CD8-positive, alpha-beta memory T cell (primary cell): Measurements from ENCODE around the gene SETD2. TPM values are rescaled to one million over a fixed set of nuclear protein-coding genes. Genes with fewer than 3 reads are reported as not detected.
"Not testable (repeated sequence)": the region's sequence is repeated elsewhere in the genome, so short reads cannot be mapped to it uniquely, and the experiment has no call there.

Experiments
- CTCF ChIA-PET: fragments of 350-600 bp; sonication (Branson Sonifier 250); formaldehyde crosslinking; loops from one replicate; lab custom pipeline; 2021; ENCODE audit warnings: antibody characterized with exemption; lab: Charles Lee
- POLR2A ChIA-PET: fragments of 350-600 bp; sonication (Branson Sonifier 250); formaldehyde crosslinking; loops from one replicate; lab custom pipeline; 2021; ENCODE audit warnings: antibody characterized with exemption; lab: Charles Lee
- DNase-seq, 5 donors: peaks; one replicate each; pipeline versions ENCODE4 v3.0.0 to v3.0.0-alpha.2; 2020 to 2022; ENCODE audit warnings: mixed read lengths in 1 of 5
- H3K27ac ChIP-seq: one replicate; pipeline ENCODE4 v1.7.0; 2013; ENCODE audit warnings: low read depth, mild to moderate bottlenecking, low read length, moderate library complexity
- H3K27me3 ChIP-seq: 2 replicates; pipeline ENCODE4 v1.7.0; 2013; ENCODE audit warnings: low read length, mild to moderate bottlenecking; ENCODE audit not compliant: insufficient read depth, poor library complexity, severe bottlenecking
- H3K36me3 ChIP-seq: 2 replicates; pipeline ENCODE4 v1.7.0; 2013; ENCODE audit warnings: mild to moderate bottlenecking, low read length, moderate library complexity; ENCODE audit not compliant: insufficient read depth
- H3K4me1 ChIP-seq: 2 replicates; pipeline ENCODE4 v1.7.0; 2013; ENCODE audit warnings: mild to moderate bottlenecking, low read length, moderate library complexity; ENCODE audit not compliant: insufficient read depth
- H3K4me3 ChIP-seq: 2 replicates; pipeline ENCODE4 v1.7.0; 2013; ENCODE audit warnings: mild to moderate bottlenecking, low read length
- H3K9me3 ChIP-seq: 2 replicates; pipeline ENCODE4 v1.7.0; 2013; ENCODE audit warnings: mild to moderate bottlenecking, low read length
- H3K27ac Mint-ChIP-seq, 8 donors: one replicate each; pipeline ENCODE4 v1.8.0; 2020 to 2021; ENCODE audit warnings: mixed read lengths in 8 of 8, mild to moderate bottlenecking in 6 of 8, inconsistent platforms in 3 of 8, moderate library complexity in 3 of 8
- H3K27me3 Mint-ChIP-seq, 2 donors: one replicate each; pipeline ENCODE4 v1.8.0; 2020 to 2021; ENCODE audit warnings: mixed read lengths in 2 of 2, mild to moderate bottlenecking in 1 of 2, moderate library complexity in 1 of 2
- H3K36me3 Mint-ChIP-seq, 3 donors: one replicate each; pipeline ENCODE4 v1.8.0; 2020 to 2021; ENCODE audit warnings: mixed read lengths in 3 of 3, inconsistent platforms in 1 of 3, mild to moderate bottlenecking in 1 of 3
- H3K4me1 Mint-ChIP-seq, 3 donors: one replicate each; pipeline ENCODE4 v1.8.0; 2020 to 2021; ENCODE audit warnings: mixed read lengths in 3 of 3, inconsistent platforms in 1 of 3, mild to moderate bottlenecking in 1 of 3
- H3K4me3 Mint-ChIP-seq, 7 donors: one replicate each; pipeline ENCODE4 v1.8.0; 2020 to 2021; ENCODE audit warnings: mixed read lengths in 7 of 7, mild to moderate bottlenecking in 6 of 7, moderate library complexity in 4 of 7, inconsistent platforms in 2 of 7
- H3K9me3 Mint-ChIP-seq, 5 donors: one replicate each; pipeline ENCODE4 v1.8.0; 2020 to 2022; ENCODE audit warnings: mixed read lengths in 5 of 5, mild to moderate bottlenecking in 3 of 5, moderate library complexity in 2 of 5, inconsistent platforms in 1 of 5
- polyA plus RNA-seq: library from polyadenylated mRNA; unstranded; fragments of 300-500 nt; fragmentation: Illumina TruSeq; gene quantifications from one replicate; pipeline ENCODE4 v1.2.3, GENCODE V29; 2021
- total RNA-seq, 2 experiments: library from RNA; stranded (reverse); gene quantifications; one replicate each; pipeline ENCODE4 v1.2.3, GENCODE V29; 2021

Gene SETD2
- total and polyA plus RNA-seq, 3 experiments from 2014 or later, result 30.2 to 32.8 (median 32.4) TPM

DNA sequence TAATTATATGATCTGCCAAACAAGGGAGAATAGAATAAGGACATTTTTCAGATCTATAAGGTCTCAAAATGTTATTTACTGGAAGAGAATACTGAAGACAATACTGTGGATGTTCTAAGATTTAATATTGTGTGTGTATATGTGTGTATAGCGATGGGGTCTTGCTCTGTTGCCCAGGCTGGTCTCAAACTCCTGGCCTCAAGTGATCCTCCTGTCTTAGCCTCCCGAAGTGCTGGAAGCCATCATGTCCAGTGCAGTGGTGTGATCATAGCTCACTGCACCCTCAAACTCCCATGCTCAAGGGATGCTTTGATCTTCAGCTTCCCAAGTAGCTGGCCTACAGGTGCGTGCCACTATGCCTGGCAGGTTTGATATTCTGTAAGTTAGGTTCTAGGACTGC, 93.1 kb downstream of the SETD2 start:
- Mint-ChIP-seq H3K36me3 (peaks cover 3 to 73% (median 16%) of the 10 kb centered on the region in 3 donors), H3K4me3 (no peak overlapping the region), H3K27me3 (peaks cover 0 to 2% of the 10 kb centered on the region in 2 donors), H3K4me1 (peaks cover 22 to 34% (median 30%) of the 10 kb centered on the region in 3 donors), H3K9me3 (no peaks in the 10 kb centered on the region), H3K27ac (peak overlapping the region in 1 of 8 donors; percentile 76)
- CTCF ChIA-PET, result no interaction called here
- Histone ChIP-seq H3K36me3 (peaks cover 8% of the 10 kb centered on the region), H3K27ac (no peak overlapping the region), H3K4me1 (peaks cover 2% of the 10 kb centered on the region), H3K9me3 (no peaks in the 10 kb centered on the region), H3K4me3 (no peak overlapping the region), H3K27me3 (no peaks in the 10 kb centered on the region)
- POLR2A ChIA-PET, result no interaction called here
- no peak for DNase-seq

DNA sequence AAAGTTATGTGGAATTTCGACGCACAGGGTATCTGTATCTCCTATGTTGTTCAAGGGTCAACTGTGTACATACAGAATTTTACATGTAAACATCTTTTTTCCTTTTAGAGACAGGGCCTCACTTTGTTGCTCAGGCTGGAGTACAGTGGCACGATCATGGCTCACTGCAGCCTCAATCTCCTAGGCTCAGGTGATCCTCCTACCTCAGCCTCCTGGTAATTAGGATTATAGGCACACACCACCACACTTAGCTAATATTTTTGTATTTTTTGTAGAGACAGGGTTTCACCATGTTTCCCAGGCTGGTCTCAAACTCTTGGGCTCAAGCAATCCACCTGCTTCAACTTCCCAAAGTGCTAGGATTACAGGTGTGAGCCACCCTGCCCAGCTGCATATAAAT, 97.7 kb downstream of the SETD2 start:
- H3K36me3 ChIP-seq, result peaks cover 21% of the 10 kb centered on the region
- DNase-seq, CTCF ChIA-PET, H3K27ac ChIP-seq, H3K4me3 Mint-ChIP-seq, H3K4me1 ChIP-seq, H3K9me3 Mint-ChIP-seq, POLR2A ChIA-PET, H3K4me3 ChIP-seq, H3K9me3 ChIP-seq, H3K27me3 ChIP-seq, H3K27me3 Mint-ChIP-seq: not testable (repeated sequence)
- Mint-ChIP-seq H3K36me3 (peaks cover 7 to 78% (median 25%) of the 10 kb centered on the region in 3 donors), H3K4me1 (peaks cover 14 to 35% (median 26%) of the 10 kb centered on the region in 3 donors), H3K27ac (peak overlapping the region in 1 of 8 donors; percentile 47)

DNA sequence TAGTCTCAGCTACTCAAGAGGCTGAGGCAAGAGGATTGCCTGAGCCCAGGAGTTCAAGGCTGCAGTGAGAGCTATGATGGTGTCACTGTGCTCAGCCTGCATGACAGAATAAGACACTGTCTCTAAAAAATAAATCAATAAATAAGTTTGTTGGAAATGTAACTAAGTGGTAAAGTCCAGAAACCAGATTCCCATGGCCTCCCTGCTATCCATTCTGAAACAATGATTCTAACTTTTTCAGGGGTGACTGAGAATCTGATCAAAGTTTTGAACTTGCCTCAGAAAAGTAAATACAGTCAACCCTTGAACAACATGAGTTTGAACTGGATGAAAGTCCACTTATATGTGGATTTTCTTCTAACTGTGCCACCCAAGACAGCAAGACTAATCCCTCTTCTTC, 98.2 kb downstream of the SETD2 start:
- ChIA-PET POLR2A (no interaction called here), CTCF (no interaction called here)
- H3K4me1 Mint-ChIP-seq, result peaks cover 13 to 31% (median 23%) of the 10 kb centered on the region in 3 donors
- no peak overlapping the region for H3K27ac Mint-ChIP-seq
- Histone ChIP-seq H3K27me3 (no peaks in the 10 kb centered on the region), H3K36me3 (peaks cover 21% of the 10 kb centered on the region), H3K4me1 (no peaks in the 10 kb centered on the region), H3K4me3 (no peak overlapping the region), H3K9me3 (no peaks in the 10 kb centered on the region), H3K27ac (no peak overlapping the region)
- no peaks in the 10 kb centered on the region for H3K27me3 Mint-ChIP-seq
- H3K4me3 Mint-ChIP-seq, result no peak overlapping the region
- H3K36me3 Mint-ChIP-seq, result peaks cover 7 to 77% (median 24%) of the 10 kb centered on the region in 3 donors
- DNase-seq, result no peak
- no peaks in the 10 kb centered on the region for H3K9me3 Mint-ChIP-seq

GRCh38 chr3:47065058-47065457, 98.9 kb downstream of the SETD2 start:
- Mint-ChIP-seq H3K9me3 (no peaks in the 10 kb centered on the region), H3K27ac (no peak overlapping the region), H3K4me3 (no peak overlapping the region), H3K4me1 (peaks cover 13 to 34% (median 26%) of the 10 kb centered on the region in 3 donors), H3K36me3 (peaks cover 7 to 76% (median 24%) of the 10 kb centered on the region in 3 donors), H3K27me3 (no peaks in the 10 kb centered on the region)
- peaks cover 21% of the 10 kb centered on the region for H3K36me3 ChIP-seq
- ChIA-PET CTCF (no interaction called here), POLR2A (no interaction called here)
- H3K4me1 ChIP-seq, result no peaks in the 10 kb centered on the region
- H3K27ac ChIP-seq, result no peak overlapping the region
- no peaks in the 10 kb centered on the region for H3K27me3 ChIP-seq
- H3K9me3 ChIP-seq, result no peaks in the 10 kb centered on the region
- no peak overlapping the region for H3K4me3 ChIP-seq
- no peak for DNase-seq

GRCh38 chr3:47057212-47057671, 106.7 kb downstream of the SETD2 start:
- peak overlapping the region; percentile 60 to 95 (median 93) for H3K27ac Mint-ChIP-seq
- Histone ChIP-seq H3K4me3 (no peak overlapping the region), H3K27ac (peak overlapping the region; percentile 38), H3K4me1 (peaks cover 22% of the 10 kb centered on the region), H3K9me3 (no peaks in the 10 kb centered on the region), H3K27me3 (no peaks in the 10 kb centered on the region), H3K36me3 (peaks cover 19% of the 10 kb centered on the region)
- ChIA-PET POLR2A (interaction anchor here (0.6 to 1.0 kb wide), 3 partner anchors 18 to 137 kb away, joined by 3 read pairs; partner anchors contain the start of gene SETD2), CTCF (no interaction called here)
- H3K36me3 Mint-ChIP-seq, result peaks cover 7 to 63% (median 13%) of the 10 kb centered on the region in 3 donors
- peak; percentile 22 to 80 (median 67) for DNase-seq
- no peaks in the 10 kb centered on the region for H3K9me3 Mint-ChIP-seq
- peaks cover 41 to 61% (median 61%) of the 10 kb centered on the region in 3 donors for H3K4me1 Mint-ChIP-seq
- peak overlapping the region; percentile 10 to 64 (median 55) for H3K4me3 Mint-ChIP-seq
- peaks cover 0 to 2% of the 10 kb centered on the region in 2 donors for H3K27me3 Mint-ChIP-seq

DNA sequence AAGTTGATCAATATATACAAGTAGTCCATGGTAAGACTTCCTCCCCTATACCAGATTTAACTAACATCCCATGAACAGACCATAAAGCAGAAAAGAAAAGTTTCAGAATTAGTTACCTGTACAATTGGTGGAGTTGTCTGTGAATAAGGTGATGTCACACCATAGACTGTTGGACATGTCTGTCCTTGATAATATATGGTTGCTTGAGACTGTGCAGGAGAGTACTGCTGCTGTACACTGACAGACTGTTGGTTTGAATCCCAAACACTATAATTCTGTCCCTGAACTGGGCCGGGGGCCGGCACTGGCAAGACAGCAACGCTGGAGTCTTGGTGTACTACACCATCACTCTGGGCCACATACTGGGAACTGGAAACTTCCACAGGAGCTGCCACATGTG, 107.2 kb downstream of the SETD2 start:
- H3K4me1 ChIP-seq, result peaks cover 22% of the 10 kb centered on the region
- no peak for DNase-seq

GRCh38 chr3:47054412-47054811, 109.5 kb downstream of the SETD2 start:
- Mint-ChIP-seq H3K27ac (peak overlapping the region in 6 of 8 donors; percentile 21 to 80 (median 66)), H3K4me3 (peak overlapping the region in 1 of 7 donors; percentile 23), H3K36me3 (peaks cover 0 to 53% (median 3%) of the 10 kb centered on the region in 3 donors), H3K27me3 (peaks cover 0 to 2% of the 10 kb centered on the region in 2 donors), H3K9me3 (no peaks in the 10 kb centered on the region), H3K4me1 (peaks cover 35 to 56% (median 49%) of the 10 kb centered on the region in 3 donors)
- H3K4me1 ChIP-seq, result peaks cover 22% of the 10 kb centered on the region
- ChIA-PET POLR2A (no interaction called here), CTCF (no interaction called here)
- H3K27ac ChIP-seq, result no peak overlapping the region
- H3K9me3 ChIP-seq, result no peaks in the 10 kb centered on the region
- peaks cover 14% of the 10 kb centered on the region for H3K36me3 ChIP-seq
- no peaks in the 10 kb centered on the region for H3K27me3 ChIP-seq
- no peak overlapping the region for H3K4me3 ChIP-seq
- no peak for DNase-seq

More for the DNA sequence above, 107.2 kb downstream of the SETD2 start:
- H3K4me3 ChIP-seq, result no peak overlapping the region
- H3K4me1 Mint-ChIP-seq, result peaks cover 38 to 60% (median 56%) of the 10 kb centered on the region in 3 donors
- H3K27ac Mint-ChIP-seq, result peak overlapping the region; percentile 60 to 95 (median 93)
- H3K9me3 Mint-ChIP-seq, result no peaks in the 10 kb centered on the region
- peaks cover 0 to 2% of the 10 kb centered on the region in 2 donors for H3K27me3 Mint-ChIP-seq
- H3K9me3 ChIP-seq, result no peaks in the 10 kb centered on the region
- H3K36me3 Mint-ChIP-seq, result peaks cover 3 to 62% (median 7%) of the 10 kb centered on the region in 3 donors
- H3K36me3 ChIP-seq, result peaks cover 14% of the 10 kb centered on the region
- ChIA-PET POLR2A (no interaction called here), CTCF (no interaction called here)
- peak overlapping the region in 5 of 7 donors; percentile 13 to 64 (median 58) for H3K4me3 Mint-ChIP-seq
- H3K27ac ChIP-seq, result peak overlapping the region; percentile 38
- H3K27me3 ChIP-seq, result no peaks in the 10 kb centered on the region

DNA sequence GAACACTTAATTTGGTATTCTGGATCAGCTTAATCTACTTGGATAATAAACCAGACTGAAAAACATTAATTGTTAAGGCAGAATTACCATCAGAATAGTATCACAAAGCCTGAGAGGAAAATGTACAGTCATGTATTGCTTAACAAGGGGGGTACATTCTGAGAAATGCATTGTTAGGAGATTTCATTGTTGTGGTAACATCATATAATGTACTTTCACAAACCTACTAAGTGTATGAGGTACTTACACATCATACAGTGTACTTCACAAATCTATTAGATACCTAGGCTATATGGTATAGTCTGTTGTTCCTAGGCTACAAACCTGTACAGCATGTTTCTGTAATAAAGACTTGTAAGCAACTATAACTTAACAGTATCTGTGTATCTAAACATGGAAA, 116.2 kb downstream of the SETD2 start:
- Mint-ChIP-seq H3K4me1 (peaks cover 4 to 28% (median 12%) of the 10 kb centered on the region in 3 donors), H3K27ac (peak overlapping the region in 4 of 8 donors; percentile 31 to 69 (median 44)), H3K36me3 (peaks cover 0 to 55% (median 7%) of the 10 kb centered on the region in 3 donors), H3K4me3 (no peak overlapping the region), H3K9me3 (no peaks in the 10 kb centered on the region), H3K27me3 (no peaks in the 10 kb centered on the region)
- no peaks in the 10 kb centered on the region for H3K4me1 ChIP-seq
- no peaks in the 10 kb centered on the region for H3K27me3 ChIP-seq
- no peaks in the 10 kb centered on the region for H3K9me3 ChIP-seq
- POLR2A ChIA-PET, result no interaction called here
- CTCF ChIA-PET, result no interaction called here
- H3K27ac ChIP-seq, result no peak overlapping the region
- no peaks in the 10 kb centered on the region for H3K36me3 ChIP-seq
- DNase-seq, result no peak
- no peak overlapping the region for H3K4me3 ChIP-seq
